ENCODE results near the gene GORAB. TPM values are rescaled to one million over a fixed set of nuclear protein-coding genes. Genes with fewer than 3 reads are reported as not detected.

GORAB gene
- total RNA-seq, 2 experiments from 2014 or later = 23.0 to 26.6 TPM

DNA sequence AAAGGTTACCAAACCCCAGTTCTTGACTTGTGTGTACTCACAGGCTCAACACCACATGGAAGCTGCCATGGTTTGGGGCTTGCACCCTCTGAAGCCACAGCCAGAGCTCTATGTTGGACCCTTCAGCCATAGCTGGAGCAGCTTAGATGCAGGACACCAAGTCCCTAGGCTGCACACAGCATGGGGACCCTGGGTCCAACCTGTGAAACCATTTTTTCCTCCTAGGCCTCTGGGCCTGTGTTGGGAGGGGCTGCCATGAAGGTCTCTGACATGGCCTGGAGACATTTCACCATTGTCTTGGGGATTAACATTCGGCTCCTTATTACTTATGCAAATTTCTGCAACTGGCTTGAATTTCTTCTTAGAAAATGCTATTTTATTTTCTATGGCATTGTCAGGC is 69.9 kb downstream of the GORAB start:
- peaks cover 8 to 10% of the 10 kb centered on the region in 2 experiments for H3K9me3 ChIP-seq (ENCODE audit: control insufficient read depth in 1 of 2, insufficient read depth in 1 of 2, low read length in 2 of 2)
- intact Hi-C loops (cut with DNase I, micrococcal nuclease) = no loop called here
- TF ChIP-seq, protein P1, sequence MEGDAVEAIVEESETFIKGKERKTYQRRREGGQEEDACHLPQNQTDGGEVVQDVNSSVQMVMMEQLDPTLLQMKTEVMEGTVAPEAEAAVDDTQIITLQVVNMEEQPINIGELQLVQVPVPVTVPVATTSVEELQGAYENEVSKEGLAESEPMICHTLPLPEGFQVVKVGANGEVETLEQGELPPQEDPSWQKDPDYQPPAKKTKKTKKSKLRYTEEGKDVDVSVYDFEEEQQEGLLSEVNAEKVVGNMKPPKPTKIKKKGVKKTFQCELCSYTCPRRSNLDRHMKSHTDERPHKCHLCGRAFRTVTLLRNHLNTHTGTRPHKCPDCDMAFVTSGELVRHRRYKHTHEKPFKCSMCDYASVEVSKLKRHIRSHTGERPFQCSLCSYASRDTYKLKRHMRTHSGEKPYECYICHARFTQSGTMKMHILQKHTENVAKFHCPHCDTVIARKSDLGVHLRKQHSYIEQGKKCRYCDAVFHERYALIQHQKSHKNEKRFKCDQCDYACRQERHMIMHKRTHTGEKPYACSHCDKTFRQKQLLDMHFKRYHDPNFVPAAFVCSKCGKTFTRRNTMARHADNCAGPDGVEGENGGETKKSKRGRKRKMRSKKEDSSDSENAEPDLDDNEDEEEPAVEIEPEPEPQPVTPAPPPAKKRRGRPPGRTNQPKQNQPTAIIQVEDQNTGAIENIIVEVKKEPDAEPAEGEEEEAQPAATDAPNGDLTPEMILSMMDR (IDR thresholded peaks at IDR 0.05) = no peak
- no peak overlapping the region for H3K27ac Mint-ChIP-seq
- no peaks in the 10 kb centered on the region for H3K36me3 ChIP-seq (ENCODE audit: insufficient read depth, low read length)
- DNase-seq (no peak), ATAC-seq (ENCODE audit: poor library complexity) (no peak)
- H3K27me3 Mint-ChIP-seq = peaks cover 7% of the 10 kb centered on the region
- POLR2A ChIA-PET = no interaction called here
- no peaks in the 10 kb centered on the region for H3K4me1 Mint-ChIP-seq (ENCODE audit: low read depth)
- no peaks in the 10 kb centered on the region for H3K36me3 Mint-ChIP-seq (ENCODE audit: low read depth)
- H3K4me1 ChIP-seq (ENCODE audit: insufficient read depth, low read length) = no peaks in the 10 kb centered on the region
- H3K27ac ChIP-seq (ENCODE audit: low read depth in 1 of 2, low read length in 2 of 2) = no peak overlapping the region
- H3K4me3 ChIP-seq (ENCODE audit: low read length) = no peak overlapping the region
- H3K4me3 Mint-ChIP-seq = no peak overlapping the region
- peaks cover 12% of the 10 kb centered on the region for H3K9me3 Mint-ChIP-seq
- CTCF ChIA-PET = no interaction called here
- no peaks in the 10 kb centered on the region for H3K27me3 ChIP-seq (ENCODE audit: control insufficient read depth in 1 of 2, insufficient read depth in 2 of 2, low read length in 2 of 2)

Other genes with a start within 250 kb of the GORAB start
- not detected for gene PRRX1, start 132.0 kb downstream of the GORAB start, total RNA-seq

Measured in CD4-positive, alpha-beta T cell (primary cell).